HepG2 (cell line): ENCODE results near the gene SLC4A2. TPM values are rescaled to one million over a fixed set of nuclear protein-coding genes. Genes with fewer than 3 reads are reported as not detected.
A peak's percentile ranks its signal among the peaks of the same experiment; 100 is the strongest.

Experiments used
- ATF7-NPFF ChIP-seq: sonication (generic); formaldehyde crosslinking; IDR thresholded peaks from 2 replicates; pipeline ENCODE4 v1.8.1; 2023; ENCODE audit warnings: mild to moderate bottlenecking, low read depth, missing genetic modification reagents, moderate library complexity
- CBX2 ChIP-seq, 2 experiments: fragments of 200-600 bp in 1 of 2; sonication (generic); formaldehyde crosslinking in 1 of 2; IDR thresholded peaks; 2 replicates each; pipeline versions ENCODE4 v1.7.0 to v1.8.1; 2018 to 2022; ENCODE audit warnings: low read depth in 2 of 2, low read length in 1 of 2, mild to moderate bottlenecking in 1 of 2, missing genetic modification reagents in 1 of 2
- CHD2 ChIP-seq: IDR thresholded peaks from 2 replicates; pipeline ENCODE4 v1.6.1; 2011; ENCODE audit warnings: low read depth, low read length, improper control_type of control experiment
- CHD4 ChIP-seq: fragments of 200-600 bp; sonication (generic); IDR thresholded peaks from 2 replicates; pipeline ENCODE4 v1.7.0; 2017; ENCODE audit warnings: mild to moderate bottlenecking, low read length, borderline replicate concordance
- CREM ChIP-seq, 2 experiments: sonication (generic) in 1 of 2; formaldehyde crosslinking in 1 of 2; IDR thresholded peaks; 2 replicates each; pipeline versions ENCODE4 v1.4.0 to v1.6.1; 2016 to 2020; ENCODE audit warnings: antibody characterized with exemption in 1 of 2, mild to moderate bottlenecking in 1 of 2, missing genetic modification reagents in 1 of 2
- GFI1 ChIP-seq: sonication (generic); formaldehyde crosslinking; IDR thresholded peaks from 2 replicates; pipeline ENCODE4 v1.5.0; 2020; ENCODE audit warnings: missing genetic modification reagents, mild to moderate bottlenecking, borderline replicate concordance
- HMGA1 ChIP-seq: sonication (generic); formaldehyde crosslinking; conservative IDR thresholded peaks from 2 replicates; pipeline ENCODE4 v1.4.0; 2020; ENCODE audit warnings: missing genetic modification reagents
- HNF1B ChIP-seq: sonication (generic); formaldehyde crosslinking; IDR thresholded peaks from 2 replicates; pipeline ENCODE4 v1.5.1; 2020; ENCODE audit warnings: mild to moderate bottlenecking, moderate library complexity, missing genetic modification reagents
- HNRNPK ChIP-seq: fragments of 200-400 bp; formaldehyde crosslinking; IDR thresholded peaks from 2 replicates; pipeline ENCODE4 v1.6.1; 2018; ENCODE audit warnings: low read length, low read depth, moderate library complexity, mild to moderate bottlenecking; ENCODE audit not compliant: poor library complexity, severe bottlenecking
- JUN ChIP-seq: sonication (generic); formaldehyde crosslinking; IDR thresholded peaks from 2 replicates; pipeline ENCODE4 v1.4.0; 2020; ENCODE audit warnings: mild to moderate bottlenecking, missing genetic modification reagents
- JUNB ChIP-seq: sonication (generic); formaldehyde crosslinking; IDR thresholded peaks from 2 replicates; pipeline ENCODE4 v1.8.0; 2022; ENCODE audit warnings: missing genetic modification reagents, mild to moderate bottlenecking, borderline replicate concordance
- KLF15 ChIP-seq: sonication (generic); formaldehyde crosslinking; IDR thresholded peaks from 2 replicates; pipeline ENCODE4 v1.8.1; 2023; ENCODE audit warnings: borderline replicate concordance, mild to moderate bottlenecking, inconsistent platforms, missing genetic modification reagents, mixed read lengths
- NFYB ChIP-seq: sonication (generic); formaldehyde crosslinking; IDR thresholded peaks from 2 replicates; pipeline ENCODE4 v1.4.0; 2020; ENCODE audit warnings: missing genetic modification reagents
- RBFOX2 ChIP-seq: fragments of 200-400 bp; formaldehyde crosslinking; IDR thresholded peaks from 2 replicates; pipeline ENCODE4 v1.6.1; 2017; ENCODE audit warnings: low read depth, mild to moderate bottlenecking, low read length
- SKI ChIP-seq: fragments of 450-650 bp; IDR thresholded peaks from one replicate; pipeline ENCODE4 v1.6.1; 2018; ENCODE audit warnings: mild to moderate bottlenecking; ENCODE audit not compliant: partially characterized antibody
- SMAD9 ChIP-seq: sonication (generic); formaldehyde crosslinking; IDR thresholded peaks from 2 replicates; pipeline ENCODE4 v1.5.1; 2020; ENCODE audit warnings: mild to moderate bottlenecking, missing genetic modification reagents
- SMYD3 ChIP-seq: sonication (generic); formaldehyde crosslinking; IDR thresholded peaks from 2 replicates; pipeline ENCODE4 v1.8.1; 2023; ENCODE audit warnings: mild to moderate bottlenecking, missing genetic modification reagents
- SRY ChIP-seq: sonication (generic); formaldehyde crosslinking; IDR thresholded peaks from 2 replicates; pipeline ENCODE4 v1.8.0; 2022; ENCODE audit warnings: mild to moderate bottlenecking, missing genetic modification reagents
- TFDP1 ChIP-seq: IDR thresholded peaks from 2 replicates; pipeline ENCODE4 v1.6.1; 2016; ENCODE audit warnings: missing compliant biosample characterization, missing genetic modification reagents, borderline replicate concordance
- U2AF2 ChIP-seq: fragments of 200-400 bp; formaldehyde crosslinking; IDR thresholded peaks from 2 replicates; pipeline ENCODE4 v1.6.1; 2017; ENCODE audit warnings: low read depth, mild to moderate bottlenecking, low read length
- ZFP1 ChIP-seq: IDR thresholded peaks from 2 replicates; pipeline ENCODE4 v1.6.1; 2016
- ZNF24 ChIP-seq: fragments of 450-650 bp; IDR thresholded peaks from 2 replicates; pipeline ENCODE4 v1.6.1; 2017; ENCODE audit warnings: antibody characterized with exemption, mild to moderate bottlenecking
- ZNF333 ChIP-seq: sonication (generic); formaldehyde crosslinking; IDR thresholded peaks from 2 replicates; pipeline ENCODE4 v1.4.0; 2020; ENCODE audit warnings: mild to moderate bottlenecking, missing genetic modification reagents, borderline replicate concordance
- ZNF382 ChIP-seq: sonication (generic); formaldehyde crosslinking; IDR thresholded peaks from 2 replicates; pipeline ENCODE4 v1.5.0; 2020; ENCODE audit warnings: missing genetic modification reagents, mild to moderate bottlenecking, borderline replicate concordance
- ZNF530 ChIP-seq: sonication (generic); formaldehyde crosslinking; IDR thresholded peaks from 2 replicates; pipeline ENCODE4 v1.5.0; 2020; ENCODE audit warnings: low read depth, mild to moderate bottlenecking, missing genetic modification reagents
- ZNF616 ChIP-seq: sonication (generic); formaldehyde crosslinking; IDR thresholded peaks from 2 replicates; pipeline ENCODE4 v1.5.0; 2020; ENCODE audit warnings: low read depth, mild to moderate bottlenecking, missing genetic modification reagents
- ZNF772 ChIP-seq: sonication (generic); formaldehyde crosslinking; IDR thresholded peaks from 2 replicates; pipeline ENCODE4 v1.5.0; 2020; ENCODE audit warnings: mild to moderate bottlenecking, missing genetic modification reagents
- ZSCAN21 ChIP-seq: sonication (generic); formaldehyde crosslinking; IDR thresholded peaks from 2 replicates; pipeline ENCODE4 v1.8.0; 2022; ENCODE audit warnings: mild to moderate bottlenecking, missing genetic modification reagents, moderate library complexity, borderline replicate concordance
- ZSCAN25 ChIP-seq: sonication (generic); formaldehyde crosslinking; IDR thresholded peaks from 2 replicates; pipeline ENCODE4 v1.8.0; 2022; ENCODE audit warnings: mild to moderate bottlenecking, missing genetic modification reagents
- polyA plus RNA-seq, 8 experiments: library from polyadenylated mRNA; depleted of rRNA in 3 of 8; stranded (reverse) in 7 of 8; unstranded in 1 of 8; fragments of >200 nt; fragmentation: Illumina TruSeq in 4 of 8; extraction: Trizol in 4 of 8; gene quantifications; 2 replicates each; pipeline versions ENCODE4 v1.2.1 to v1.2.3, GENCODE V29; 2011 to 2016; ENCODE audit warnings: low read depth in 4 of 8, missing spikeins in 1 of 8, mixed read lengths in 1 of 8; ENCODE audit not compliant: insufficient read depth in 1 of 8
- total RNA-seq, 5 experiments: library from RNA; depleted of rRNA; stranded (reverse); fragments of >200 nt; fragmentation: Illumina TruSeq; extraction: Trizol; gene quantifications; 2 replicates each; pipeline ENCODE4 v1.2.3, GENCODE V29; 2016; ENCODE audit warnings: low read depth in 1 of 5

Gene SLC4A2
- total and polyA plus RNA-seq, 2 of the 13 experiments (the other 11 are each of a cell fraction or from before 2014, with no cell fraction given) = 51.9 to 73.4 TPM

GRCh38 chr7:151059367-151060112, at the start of gene SLC4A2 (continued):
- TF ChIP-seq ATF7-NPFF (CRISPR knock-in tag) (no peak), CREM (IDR thresholded peaks at IDR 0.05) (no peak), CREM (CRISPR knock-in tag; IDR thresholded peaks at IDR 0.05) (no peak), ZNF530 (CRISPR knock-in tag) (no peak), HNRNPK (peak; percentile 64), CHD2 (no peak), ZNF616 (no peak), CBX2 (IDR thresholded peaks at IDR 0.05; ENCODE audit: low read depth, low read length) (no peak), CBX2 (CRISPR knock-in tag; IDR thresholded peaks at IDR 0.05; ENCODE audit: low read depth) (no peak), ZSCAN21 (CRISPR knock-in tag) (0 out of 2 replicates have a peak, but pooled peaks have one; percentile 6), RBFOX2 (peak; percentile 65), NFYB (no peak), ZNF24 (no peak), JUN (CRISPR knock-in tag) (no peak), KLF15 (CRISPR knock-in tag) (no peak), SRY (CRISPR knock-in tag) (no peak), JUNB (CRISPR knock-in tag) (no peak), GFI1 (CRISPR knock-in tag) (no peak), ZSCAN25 (no peak; the same call in 1 of the 2 replicates), SMAD9 (no peak), SKI (no peak), ZFP1 (CRISPR knock-in tag) (no peak), ZNF382 (CRISPR knock-in tag) (no peak), U2AF2 (no peak), CHD4 (no peak), HNF1B (CRISPR knock-in tag) (no peak), ZNF772 (CRISPR knock-in tag) (no peak), TFDP1 (CRISPR knock-in tag) (peak; percentile 37; the same call in 1 of the 2 replicates), ZNF333 (no peak), SMYD3 (CRISPR knock-in tag) (0 out of 2 replicates have a peak, but pooled peaks have one; percentile 65), HMGA1 (CRISPR knock-in tag) (no peak)
